Hippocampal formation (tissue), 2 donors: Measurements from ENCODE around the gene SPC24.
"Not testable (repeated sequence)": the region's sequence is repeated elsewhere in the genome, so short reads cannot be mapped to it uniquely, and the experiment has no call there.

Source experiments
- DNase-seq, 2 donors: peaks; one replicate each; lab custom pipeline; 2025; lab: John Stamatoyannopoulos, UW

SPC24 gene

GRCh38 chr19:11125994-11126685 lies 29.4 kb downstream of the SPC24 start:
- DNase-seq: peak; percentile 3 to 54

- DNase-seq: not testable (repeated sequence)
Observed at GRCh38 chr19:11124157-11124556, 31.4 kb downstream of the SPC24 start.

- no peak for DNase-seq
Observed at GRCh38 chr19:11123114-11123513, 32.5 kb downstream of the SPC24 start.

GRCh38 chr19:11121963-11122362 lies 33.6 kb downstream of the SPC24 start:
- DNase-seq: not testable (repeated sequence)

GRCh38 chr19:11116507-11116906 lies 39.1 kb downstream of the SPC24 start:
- DNase-seq: no peak

- no peak for DNase-seq
Observed at GRCh38 chr19:11115895-11116446, 39.6 kb downstream of the SPC24 start.

- DNase-seq: no peak
Observed at GRCh38 chr19:11115042-11115441, 40.5 kb downstream of the SPC24 start.

GRCh38 chr19:11113140-11113708 lies 42.4 kb downstream of the SPC24 start:
- DNase-seq: no peak

GRCh38 chr19:11111771-11112144 lies 43.8 kb downstream of the SPC24 start:
- no peak for DNase-seq

GRCh38 chr19:11111117-11111770 lies 44.3 kb downstream of the SPC24 start:
- DNase-seq: no peak

- DNase-seq: no peak
Observed at GRCh38 chr19:11108746-11109145, 46.8 kb downstream of the SPC24 start.

GRCh38 chr19:11106477-11106876 lies 49.1 kb downstream of the SPC24 start:
- no peak for DNase-seq

- no peak for DNase-seq
Observed at GRCh38 chr19:11105014-11105636, 50.5 kb downstream of the SPC24 start.

GRCh38 chr19:11103667-11104066 lies 51.9 kb downstream of the SPC24 start:
- not testable (repeated sequence) for DNase-seq

- DNase-seq: peak in 1 of 2 donors; percentile 3
Observed at GRCh38 chr19:11102944-11103343, 52.6 kb downstream of the SPC24 start.

- DNase-seq: no peak
Observed at GRCh38 chr19:11101057-11101456, 54.5 kb downstream of the SPC24 start.

- DNase-seq: no peak
Observed at GRCh38 chr19:11100049-11100448, 55.5 kb downstream of the SPC24 start.

GRCh38 chr19:11098861-11099260 lies 56.7 kb downstream of the SPC24 start:
- DNase-seq: no peak

- no peak for DNase-seq
Observed at GRCh38 chr19:11098327-11098726, 57.3 kb downstream of the SPC24 start.

- not testable (repeated sequence) for DNase-seq
Observed at GRCh38 chr19:11097367-11097766, 58.2 kb downstream of the SPC24 start.

- DNase-seq: no peak
Observed at GRCh38 chr19:11096210-11096841, 59.3 kb downstream of the SPC24 start.
